Right lobe of liver (tissue), 4 donors: ENCODE results near the gene HHLA2.

Experiments used
- POLR2A ChIP-seq: fragments of 450-650 bp; IDR thresholded peaks from one replicate; pipeline ENCODE4 v1.6.1; 2017; ENCODE audit warnings: antibody characterized with exemption, mild to moderate bottlenecking
- TF ChIP-seq, protein P1 (sequence below), 4 donors: fragments of 200-600 bp in 3 of 4; fragments of 450-650 bp in 1 of 4; IDR thresholded peaks; one replicate each; pipeline versions ENCODE4 v1.5.1 to v1.8.0; 2016 to 2022; ENCODE audit warnings: antibody characterized with exemption in 4 of 4, mild to moderate bottlenecking in 2 of 4
- donor health status: DM: no; HTN: no; CAD: no.
- donor health status: DM: no; HTN: no; CAD: no.
- donor health status: DM: no; HTN: yes; CAD: no.

DNA sequence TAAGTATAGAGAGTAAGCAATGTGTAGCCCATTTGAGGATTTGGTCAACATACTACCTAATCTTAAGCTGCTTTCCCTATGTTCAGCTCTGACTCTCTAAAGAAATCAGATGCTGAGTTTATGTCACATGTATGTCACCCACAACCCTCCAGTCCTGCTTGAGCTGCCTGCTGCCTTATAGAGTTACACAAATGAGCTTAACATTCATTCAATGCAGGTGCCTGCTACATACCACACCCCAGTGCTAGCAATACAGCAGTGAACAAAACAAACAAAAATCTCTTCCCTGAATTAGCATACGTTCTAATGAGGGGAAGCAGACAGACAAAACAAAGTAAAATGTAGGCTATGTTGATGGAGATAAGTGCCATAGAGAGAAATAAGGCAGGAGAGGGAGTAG, 93.0 kb downstream of the HHLA2 start:
- TF ChIP-seq, protein P1, sequence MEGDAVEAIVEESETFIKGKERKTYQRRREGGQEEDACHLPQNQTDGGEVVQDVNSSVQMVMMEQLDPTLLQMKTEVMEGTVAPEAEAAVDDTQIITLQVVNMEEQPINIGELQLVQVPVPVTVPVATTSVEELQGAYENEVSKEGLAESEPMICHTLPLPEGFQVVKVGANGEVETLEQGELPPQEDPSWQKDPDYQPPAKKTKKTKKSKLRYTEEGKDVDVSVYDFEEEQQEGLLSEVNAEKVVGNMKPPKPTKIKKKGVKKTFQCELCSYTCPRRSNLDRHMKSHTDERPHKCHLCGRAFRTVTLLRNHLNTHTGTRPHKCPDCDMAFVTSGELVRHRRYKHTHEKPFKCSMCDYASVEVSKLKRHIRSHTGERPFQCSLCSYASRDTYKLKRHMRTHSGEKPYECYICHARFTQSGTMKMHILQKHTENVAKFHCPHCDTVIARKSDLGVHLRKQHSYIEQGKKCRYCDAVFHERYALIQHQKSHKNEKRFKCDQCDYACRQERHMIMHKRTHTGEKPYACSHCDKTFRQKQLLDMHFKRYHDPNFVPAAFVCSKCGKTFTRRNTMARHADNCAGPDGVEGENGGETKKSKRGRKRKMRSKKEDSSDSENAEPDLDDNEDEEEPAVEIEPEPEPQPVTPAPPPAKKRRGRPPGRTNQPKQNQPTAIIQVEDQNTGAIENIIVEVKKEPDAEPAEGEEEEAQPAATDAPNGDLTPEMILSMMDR (IDR thresholded peaks at IDR 0.05), result no peak
- TF ChIP-seq POLR2A, result no peak
